Measurements from ENCODE around the gene LTBP3.

LTBP3 gene

GRCh38 chr11:65558002-65558929 is at the start of gene LTBP3:
Gene LTBP3 (minus strand): TSS chr11:65558359. CDS start chr11:65557959, 400 bp downstream.
- no peaks in the 10 kb centered on the region for H3K27me3 ChIP-seq (ENCODE audit: low read depth, low read length)
- no peaks in the 10 kb centered on the region for H3K36me3 ChIP-seq (ENCODE audit: control insufficient read depth in 1 of 2, insufficient read depth in 2 of 2, low read length in 2 of 2)
- H3K27ac ChIP-seq (ENCODE audit: low read length): peak within 1 kb of the TSS; percentile 69
- peaks cover 14 to 64% of the 10 kb centered on the region in 2 donors for H3K4me1 ChIP-seq (ENCODE audit: control insufficient read depth in 1 of 2, insufficient read depth in 2 of 2, low read length in 2 of 2)
- H3K9me3 ChIP-seq (ENCODE audit: control insufficient read depth in 1 of 2, low read length in 2 of 2): no peaks in the 10 kb centered on the region
- H3K4me3 ChIP-seq (ENCODE audit: low read depth in 1 of 2, low read length in 2 of 2): peak within 1 kb of the TSS; percentile 44 to 66

GRCh38 chr11:65606876-65607613 is 48.9 kb upstream of the LTBP3 start:
- Histone ChIP-seq H3K9me3 (ENCODE audit: control insufficient read depth in 1 of 2, low read length in 2 of 2) (no peaks in the 10 kb centered on the region), H3K4me1 (ENCODE audit: control insufficient read depth in 1 of 2, insufficient read depth in 2 of 2, low read length in 2 of 2) (peaks cover 9 to 49% of the 10 kb centered on the region in 2 donors), H3K4me3 (ENCODE audit: low read depth in 1 of 2, low read length in 2 of 2) (peak overlapping the region in 1 of 2 donors; percentile 61), H3K36me3 (ENCODE audit: control insufficient read depth in 1 of 2, insufficient read depth in 2 of 2, low read length in 2 of 2) (peaks cover 35 to 47% of the 10 kb centered on the region in 2 donors), H3K27me3 (ENCODE audit: low read depth, low read length) (no peaks in the 10 kb centered on the region), H3K27ac (ENCODE audit: low read length) (peak overlapping the region; percentile 67)

GRCh38 chr11:65604258-65604657 is 46.1 kb upstream of the LTBP3 start:
- Histone ChIP-seq H3K36me3 (ENCODE audit: control insufficient read depth in 1 of 2, insufficient read depth in 2 of 2, low read length in 2 of 2) (peaks cover 39 to 48% of the 10 kb centered on the region in 2 donors), H3K4me1 (ENCODE audit: control insufficient read depth in 1 of 2, insufficient read depth in 2 of 2, low read length in 2 of 2) (peaks cover 3 to 22% of the 10 kb centered on the region in 2 donors), H3K9me3 (ENCODE audit: control insufficient read depth in 1 of 2, low read length in 2 of 2) (no peaks in the 10 kb centered on the region), H3K27me3 (ENCODE audit: low read depth, low read length) (no peaks in the 10 kb centered on the region), H3K4me3 (ENCODE audit: low read depth in 1 of 2, low read length in 2 of 2) (no peak overlapping the region), H3K27ac (ENCODE audit: low read length) (no peak overlapping the region)

- Histone ChIP-seq H3K27ac (ENCODE audit: low read length) (no peak overlapping the region), H3K4me1 (ENCODE audit: control insufficient read depth in 1 of 2, insufficient read depth in 2 of 2, low read length in 2 of 2) (peaks cover 0 to 8% of the 10 kb centered on the region in 2 donors), H3K27me3 (ENCODE audit: low read depth, low read length) (no peaks in the 10 kb centered on the region), H3K36me3 (ENCODE audit: control insufficient read depth in 1 of 2, insufficient read depth in 2 of 2, low read length in 2 of 2) (peaks cover 36 to 45% of the 10 kb centered on the region in 2 donors), H3K4me3 (ENCODE audit: low read depth in 1 of 2, low read length in 2 of 2) (no peak overlapping the region), H3K9me3 (ENCODE audit: control insufficient read depth in 1 of 2, low read length in 2 of 2) (no peaks in the 10 kb centered on the region)
These were observed 41.7 kb upstream of the LTBP3 start for GRCh38 chr11:65599955-65600246.

GRCh38 chr11:65599216-65599954 is 41.2 kb upstream of the LTBP3 start:
- Histone ChIP-seq H3K4me1 (ENCODE audit: control insufficient read depth in 1 of 2, insufficient read depth in 2 of 2, low read length in 2 of 2) (peaks cover 0 to 8% of the 10 kb centered on the region in 2 donors), H3K27ac (ENCODE audit: low read length) (no peak overlapping the region), H3K27me3 (ENCODE audit: low read depth, low read length) (no peaks in the 10 kb centered on the region), H3K36me3 (ENCODE audit: control insufficient read depth in 1 of 2, insufficient read depth in 2 of 2, low read length in 2 of 2) (peaks cover 31 to 40% of the 10 kb centered on the region in 2 donors), H3K4me3 (ENCODE audit: low read depth in 1 of 2, low read length in 2 of 2) (no peak overlapping the region), H3K9me3 (ENCODE audit: control insufficient read depth in 1 of 2, low read length in 2 of 2) (no peaks in the 10 kb centered on the region)

GRCh38 chr11:65598258-65598699 is 40.1 kb upstream of the LTBP3 start:
- Histone ChIP-seq H3K36me3 (ENCODE audit: control insufficient read depth in 1 of 2, insufficient read depth in 2 of 2, low read length in 2 of 2) (peaks cover 20 to 35% of the 10 kb centered on the region in 2 donors), H3K27me3 (ENCODE audit: low read depth, low read length) (no peaks in the 10 kb centered on the region), H3K9me3 (ENCODE audit: control insufficient read depth in 1 of 2, low read length in 2 of 2) (no peaks in the 10 kb centered on the region)

GRCh38 chr11:65596520-65596919 is 38.4 kb upstream of the LTBP3 start:
- no peaks in the 10 kb centered on the region for H3K9me3 ChIP-seq (ENCODE audit: control insufficient read depth in 1 of 2, low read length in 2 of 2)
- peaks cover 4 to 28% of the 10 kb centered on the region in 2 donors for H3K4me1 ChIP-seq (ENCODE audit: control insufficient read depth in 1 of 2, insufficient read depth in 2 of 2, low read length in 2 of 2)
- no peaks in the 10 kb centered on the region for H3K27me3 ChIP-seq (ENCODE audit: low read depth, low read length)
- H3K4me3 ChIP-seq (ENCODE audit: low read depth in 1 of 2, low read length in 2 of 2): no peak overlapping the region
- H3K36me3 ChIP-seq (ENCODE audit: control insufficient read depth in 1 of 2, insufficient read depth in 2 of 2, low read length in 2 of 2): peaks cover 16 to 42% of the 10 kb centered on the region in 2 donors
- no peak overlapping the region for H3K27ac ChIP-seq (ENCODE audit: low read length)

More at GRCh38 chr11:65598258-65598699, 40.1 kb upstream of the LTBP3 start:
- Histone ChIP-seq H3K4me1 (ENCODE audit: control insufficient read depth in 1 of 2, insufficient read depth in 2 of 2, low read length in 2 of 2) (peaks cover 4 to 19% of the 10 kb centered on the region in 2 donors), H3K27ac (ENCODE audit: low read length) (no peak overlapping the region), H3K4me3 (ENCODE audit: low read depth in 1 of 2, low read length in 2 of 2) (no peak overlapping the region)

- Histone ChIP-seq H3K9me3 (ENCODE audit: control insufficient read depth in 1 of 2, low read length in 2 of 2) (no peaks in the 10 kb centered on the region), H3K36me3 (ENCODE audit: control insufficient read depth in 1 of 2, insufficient read depth in 2 of 2, low read length in 2 of 2) (peaks cover 16 to 46% of the 10 kb centered on the region in 2 donors), H3K27me3 (ENCODE audit: low read depth, low read length) (no peaks in the 10 kb centered on the region), H3K4me3 (ENCODE audit: low read depth in 1 of 2, low read length in 2 of 2) (no peak within 1 kb of the TSS), H3K4me1 (ENCODE audit: control insufficient read depth in 1 of 2, insufficient read depth in 2 of 2, low read length in 2 of 2) (peaks cover 4 to 28% of the 10 kb centered on the region in 2 donors), H3K27ac (ENCODE audit: low read length) (no peak within 1 kb of the TSS)
These were observed 37.6 kb upstream of the LTBP3 start, which contains the start of gene KCNK7 for GRCh38 chr11:65595543-65596281. Gene KCNK7 (minus strand): TSS chr11:65595800. CDS start chr11:65595772, 28 bp downstream.

- Histone ChIP-seq H3K4me3 (ENCODE audit: low read depth in 1 of 2, low read length in 2 of 2) (no peak overlapping the region), H3K9me3 (ENCODE audit: control insufficient read depth in 1 of 2, low read length in 2 of 2) (no peaks in the 10 kb centered on the region), H3K36me3 (ENCODE audit: control insufficient read depth in 1 of 2, insufficient read depth in 2 of 2, low read length in 2 of 2) (peaks cover 13 to 51% of the 10 kb centered on the region in 2 donors), H3K4me1 (ENCODE audit: control insufficient read depth in 1 of 2, insufficient read depth in 2 of 2, low read length in 2 of 2) (peaks cover 4 to 31% of the 10 kb centered on the region in 2 donors), H3K27ac (ENCODE audit: low read length) (no peak overlapping the region), H3K27me3 (ENCODE audit: low read depth, low read length) (no peaks in the 10 kb centered on the region)
These were observed 37.0 kb upstream of the LTBP3 start for GRCh38 chr11:65595131-65595530.
